ENCODE results near the gene SCRG1. TPM values are rescaled to one million over a fixed set of nuclear protein-coding genes. Genes with fewer than 3 reads are reported as not detected.

SCRG1 gene
- polyA plus RNA-seq, 3 donors = 0.07 to 0.24 (median 0.08) TPM

DNA sequence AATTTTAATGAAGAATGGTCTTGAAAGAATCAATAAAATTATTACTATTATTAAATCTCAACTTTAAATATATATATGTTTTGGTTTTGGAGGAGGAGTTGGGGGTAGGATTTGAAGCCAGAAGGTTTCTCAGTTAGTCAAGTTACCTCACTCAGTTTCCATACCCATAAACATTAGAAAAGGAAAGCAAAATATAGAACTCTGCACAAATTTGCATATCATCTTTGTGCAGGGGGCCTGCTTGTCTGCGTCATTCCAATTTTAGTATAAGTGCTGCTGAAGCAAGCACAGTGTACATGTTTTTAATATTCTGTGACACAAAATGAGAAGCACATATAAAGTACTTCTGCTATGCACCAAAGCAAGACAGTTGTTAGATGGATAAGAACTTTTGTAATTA, 47.5 kb upstream of the SCRG1 start:
- no CpG with 5 or more reads among the region's 1 CpG for WGBS (ENCODE audit: insufficient coverage)
- no peak overlapping the region for H3K27ac ChIP-seq (ENCODE audit: low read depth in 1 of 2, low read length in 2 of 2)
- Mint-ChIP-seq H3K9me3 (peaks cover 0 to 2% (median 0%) of the 10 kb centered on the region in 7 donors), H3K36me3 (peaks cover 23 to 30% of the 10 kb centered on the region in 2 donors), H3K27me3 (ENCODE audit: low read depth in 3 of 3) (no peaks in the 10 kb centered on the region), H3K27ac (no peak overlapping the region), H3K4me3 (no peak overlapping the region), H3K4me1 (no peaks in the 10 kb centered on the region)
- no peaks in the 10 kb centered on the region for H4K20me1 ChIP-seq (ENCODE audit: insufficient read depth, low read length)
- DNase-seq = no peak
- peaks cover 3 to 10% of the 10 kb centered on the region in 2 donors for H3K36me3 ChIP-seq (replicated peaks in 1 of 2; ENCODE audit: control insufficient read depth in 1 of 2, insufficient read depth in 2 of 2, low read length in 2 of 2)
- no peaks in the 10 kb centered on the region for H3K79me2 ChIP-seq (ENCODE audit: insufficient read depth, low read length)
- intact Hi-C loops (cut with micrococcal nuclease) = no loop called here
- TF ChIP-seq, protein P1, sequence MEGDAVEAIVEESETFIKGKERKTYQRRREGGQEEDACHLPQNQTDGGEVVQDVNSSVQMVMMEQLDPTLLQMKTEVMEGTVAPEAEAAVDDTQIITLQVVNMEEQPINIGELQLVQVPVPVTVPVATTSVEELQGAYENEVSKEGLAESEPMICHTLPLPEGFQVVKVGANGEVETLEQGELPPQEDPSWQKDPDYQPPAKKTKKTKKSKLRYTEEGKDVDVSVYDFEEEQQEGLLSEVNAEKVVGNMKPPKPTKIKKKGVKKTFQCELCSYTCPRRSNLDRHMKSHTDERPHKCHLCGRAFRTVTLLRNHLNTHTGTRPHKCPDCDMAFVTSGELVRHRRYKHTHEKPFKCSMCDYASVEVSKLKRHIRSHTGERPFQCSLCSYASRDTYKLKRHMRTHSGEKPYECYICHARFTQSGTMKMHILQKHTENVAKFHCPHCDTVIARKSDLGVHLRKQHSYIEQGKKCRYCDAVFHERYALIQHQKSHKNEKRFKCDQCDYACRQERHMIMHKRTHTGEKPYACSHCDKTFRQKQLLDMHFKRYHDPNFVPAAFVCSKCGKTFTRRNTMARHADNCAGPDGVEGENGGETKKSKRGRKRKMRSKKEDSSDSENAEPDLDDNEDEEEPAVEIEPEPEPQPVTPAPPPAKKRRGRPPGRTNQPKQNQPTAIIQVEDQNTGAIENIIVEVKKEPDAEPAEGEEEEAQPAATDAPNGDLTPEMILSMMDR (IDR thresholded peaks at IDR 0.05) = no peak
- no peak overlapping the region for H3K4me3 ChIP-seq (replicated peaks in 1 of 3; ENCODE audit: low read depth in 2 of 3, low read length in 3 of 3)
- no peak overlapping the region for H2AFZ ChIP-seq (ENCODE audit: insufficient read depth, low read depth, low read length, poor library complexity, severe bottlenecking)
- no peaks in the 10 kb centered on the region for H3K4me1 ChIP-seq (ENCODE audit: control insufficient read depth in 1 of 2, insufficient read depth in 2 of 2, low read length in 2 of 2)
- no peaks in the 10 kb centered on the region for H3K9me3 ChIP-seq (replicated peaks in 1 of 2; ENCODE audit: control insufficient read depth in 1 of 2, insufficient read depth in 1 of 2, low read length in 2 of 2)
- no peak overlapping the region for H3K4me2 ChIP-seq (replicated peaks; ENCODE audit: extremely low read depth, low read length, poor library complexity, severe bottlenecking)
- H3K27me3 ChIP-seq (ENCODE audit: control insufficient read depth in 2 of 2, insufficient read depth in 2 of 2, low read length in 2 of 2) = no peaks in the 10 kb centered on the region
- no peak overlapping the region for H3K9ac ChIP-seq (ENCODE audit: insufficient read depth, low read length, poor library complexity, severe bottlenecking)

DNA sequence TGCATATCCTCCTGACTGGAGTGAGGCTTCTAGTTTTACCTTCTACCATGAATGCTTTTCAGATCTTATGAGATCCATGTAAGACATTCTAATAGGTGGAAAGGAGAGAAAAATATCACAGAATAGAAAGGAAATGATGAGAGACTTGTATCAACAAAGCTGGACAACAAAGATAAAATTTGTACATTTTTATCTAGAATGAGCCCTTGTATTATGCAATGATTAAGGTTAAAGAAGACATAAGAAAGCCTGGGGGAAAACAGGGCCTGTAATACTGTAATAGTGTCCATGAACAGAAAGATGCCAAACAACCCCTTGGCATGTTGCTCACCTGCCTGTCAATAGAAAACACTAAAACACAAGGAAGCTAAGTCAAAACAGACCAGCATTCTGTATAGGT, 44.2 kb upstream of the SCRG1 start:
- no peaks in the 10 kb centered on the region for H3K79me2 ChIP-seq (ENCODE audit: insufficient read depth, low read length)
- H3K27me3 Mint-ChIP-seq (ENCODE audit: low read depth in 3 of 3) = no peaks in the 10 kb centered on the region
- TF ChIP-seq, protein P1 (IDR thresholded peaks at IDR 0.05) = no peak
- no peak overlapping the region for H3K4me3 ChIP-seq (replicated peaks in 1 of 3; ENCODE audit: low read depth in 2 of 3, low read length in 3 of 3)
- intact Hi-C loops (cut with micrococcal nuclease) = no loop called here
- H2AFZ ChIP-seq (ENCODE audit: insufficient read depth, low read depth, low read length, poor library complexity, severe bottlenecking) = no peak overlapping the region
- peaks cover 5 to 7% of the 10 kb centered on the region in 2 donors for H3K9me3 ChIP-seq (replicated peaks in 1 of 2; ENCODE audit: control insufficient read depth in 1 of 2, insufficient read depth in 1 of 2, low read length in 2 of 2)
- no peak overlapping the region for H3K9ac ChIP-seq (ENCODE audit: insufficient read depth, low read length, poor library complexity, severe bottlenecking)
- no peak overlapping the region for H3K4me3 Mint-ChIP-seq
- peaks cover 3 to 16% of the 10 kb centered on the region in 2 donors for H3K36me3 ChIP-seq (replicated peaks in 1 of 2; ENCODE audit: control insufficient read depth in 1 of 2, insufficient read depth in 2 of 2, low read length in 2 of 2)
- H3K36me3 Mint-ChIP-seq = peaks cover 31 to 40% of the 10 kb centered on the region in 2 donors
- no peaks in the 10 kb centered on the region for H3K4me1 Mint-ChIP-seq
- H3K27ac ChIP-seq (ENCODE audit: low read depth in 1 of 2, low read length in 2 of 2) = no peak overlapping the region
- H4K20me1 ChIP-seq (ENCODE audit: insufficient read depth, low read length) = no peaks in the 10 kb centered on the region
- H3K4me2 ChIP-seq (replicated peaks; ENCODE audit: extremely low read depth, low read length, poor library complexity, severe bottlenecking) = no peak overlapping the region
- no peak overlapping the region for H3K27ac Mint-ChIP-seq
- H3K9me3 Mint-ChIP-seq = peaks cover 0 to 7% (median 4%) of the 10 kb centered on the region in 7 donors
- DNase-seq = no peak
- H3K4me1 ChIP-seq (ENCODE audit: control insufficient read depth in 1 of 2, insufficient read depth in 2 of 2, low read length in 2 of 2) = no peaks in the 10 kb centered on the region
- no peaks in the 10 kb centered on the region for H3K27me3 ChIP-seq (ENCODE audit: control insufficient read depth in 2 of 2, insufficient read depth in 2 of 2, low read length in 2 of 2)
